Activated T-cell treated with anti-CD3 and anti-CD28 coated beads, Interleukin-2, amount 50 U/mL, for 24 hours (primary cell): ENCODE data around the gene TP53I3.

Experiments used
- DNase-seq: peaks from one replicate; pipeline ENCODE4 v3.0.0-alpha.2; 2020
- H3K27ac Mint-ChIP-seq: 2 replicates; pipeline ENCODE4 v1.8.0; 2020; ENCODE audit warnings: mild to moderate bottlenecking, mixed read lengths
- H3K27me3 Mint-ChIP-seq: 2 replicates; pipeline ENCODE4 v1.8.0; 2020; ENCODE audit warnings: mixed read lengths
- H3K36me3 Mint-ChIP-seq: 2 replicates; pipeline ENCODE4 v1.8.0; 2020; ENCODE audit warnings: low read depth, mixed read lengths
- H3K4me1 Mint-ChIP-seq: 2 replicates; pipeline ENCODE4 v1.8.0; 2020; ENCODE audit warnings: low read depth, mixed read lengths
- H3K4me3 Mint-ChIP-seq: 2 replicates; pipeline ENCODE4 v1.8.0; 2020; ENCODE audit warnings: mild to moderate bottlenecking, moderate library complexity, mixed read lengths
- H3K9me3 Mint-ChIP-seq: 2 replicates; pipeline ENCODE4 v1.8.0; 2020; ENCODE audit warnings: mixed read lengths

TP53I3 gene

GRCh38 chr2:24082787-24083566 is 1.7 kb downstream of the TP53I3 start:
- Mint-ChIP-seq H3K9me3 (no peaks in the 10 kb centered on the region), H3K4me1 (peaks cover 18% of the 10 kb centered on the region), H3K36me3 (peaks cover 14% of the 10 kb centered on the region), H3K4me3 (peak overlapping the region; percentile 84), H3K27me3 (no peaks in the 10 kb centered on the region), H3K27ac (peak overlapping the region; percentile 84)
- no peak for DNase-seq

- Mint-ChIP-seq H3K9me3 (no peaks in the 10 kb centered on the region), H3K4me3 (no peak overlapping the region), H3K27me3 (no peaks in the 10 kb centered on the region), H3K27ac (no peak overlapping the region), H3K36me3 (peaks cover 17% of the 10 kb centered on the region), H3K4me1 (peaks cover 26% of the 10 kb centered on the region)
- DNase-seq = no peak
Observed at GRCh38 chr2:24080701-24081100, 3.9 kb downstream of the TP53I3 start.

GRCh38 chr2:24077879-24078278 is 6.8 kb downstream of the TP53I3 start:
- Mint-ChIP-seq H3K36me3 (peaks cover 42% of the 10 kb centered on the region), H3K27ac (peak overlapping the region; percentile 71), H3K4me1 (peaks cover 34% of the 10 kb centered on the region), H3K4me3 (peak overlapping the region; percentile 98), H3K27me3 (no peaks in the 10 kb centered on the region), H3K9me3 (no peaks in the 10 kb centered on the region)
- no peak for DNase-seq

GRCh38 chr2:24077535-24077877 is 7.1 kb downstream of the TP53I3 start:
- Mint-ChIP-seq H3K9me3 (no peaks in the 10 kb centered on the region), H3K4me3 (peak overlapping the region; percentile 98), H3K36me3 (peaks cover 42% of the 10 kb centered on the region), H3K4me1 (peaks cover 37% of the 10 kb centered on the region), H3K27ac (peak overlapping the region; percentile 71), H3K27me3 (no peaks in the 10 kb centered on the region)
- DNase-seq = no peak

GRCh38 chr2:24076849-24077534 is 7.6 kb downstream of the TP53I3 start:
- Mint-ChIP-seq H3K4me3 (peak overlapping the region; percentile 98), H3K36me3 (peaks cover 42% of the 10 kb centered on the region), H3K4me1 (peaks cover 41% of the 10 kb centered on the region), H3K27ac (peak overlapping the region; percentile 97), H3K27me3 (no peaks in the 10 kb centered on the region), H3K9me3 (no peaks in the 10 kb centered on the region)
- DNase-seq = no peak

- peaks cover 48% of the 10 kb centered on the region for H3K36me3 Mint-ChIP-seq
Observed at GRCh38 chr2:24075915-24076848, 8.5 kb downstream of the TP53I3 start, which contains the start of gene SF3B6. Gene SF3B6, minus strand, starts transcription at chr2:24076326. Its CDS starts 97 bp downstream, at chr2:24076229.

GRCh38 chr2:24075259-24075658 is 9.4 kb downstream of the TP53I3 start:
- DNase-seq = no peak
- Mint-ChIP-seq H3K4me1 (peaks cover 46% of the 10 kb centered on the region), H3K27ac (peak overlapping the region; percentile 97), H3K36me3 (peaks cover 50% of the 10 kb centered on the region), H3K4me3 (peak overlapping the region; percentile 98), H3K9me3 (no peaks in the 10 kb centered on the region), H3K27me3 (no peaks in the 10 kb centered on the region)

More at GRCh38 chr2:24075915-24076848, 8.5 kb downstream of the TP53I3 start, which contains the start of gene SF3B6:
- Mint-ChIP-seq H3K4me3 (peak within 1 kb of the TSS; percentile 98), H3K27ac (peak within 1 kb of the TSS; percentile 97), H3K27me3 (no peaks in the 10 kb centered on the region), H3K4me1 (peaks cover 46% of the 10 kb centered on the region), H3K9me3 (no peaks in the 10 kb centered on the region)
- peak; percentile 99 for DNase-seq

- Mint-ChIP-seq H3K27me3 (no peaks in the 10 kb centered on the region), H3K4me3 (peak overlapping the region; percentile 98), H3K9me3 (no peaks in the 10 kb centered on the region), H3K4me1 (peaks cover 46% of the 10 kb centered on the region), H3K27ac (peak overlapping the region; percentile 85), H3K36me3 (peaks cover 64% of the 10 kb centered on the region)
- no peak for DNase-seq
Observed at GRCh38 chr2:24073816-24074215, 10.8 kb downstream of the TP53I3 start.

- H3K27me3 Mint-ChIP-seq = no peaks in the 10 kb centered on the region
- peaks cover 80% of the 10 kb centered on the region for H3K36me3 Mint-ChIP-seq
- no peaks in the 10 kb centered on the region for H3K9me3 Mint-ChIP-seq
- H3K27ac Mint-ChIP-seq = peak overlapping the region; percentile 79
- peaks cover 39% of the 10 kb centered on the region for H3K4me1 Mint-ChIP-seq
- H3K4me3 Mint-ChIP-seq = no peak overlapping the region
- no peak for DNase-seq
Observed at GRCh38 chr2:24072259-24072658, 12.4 kb downstream of the TP53I3 start.

- peaks cover 46% of the 10 kb centered on the region for H3K36me3 Mint-ChIP-seq
- no peaks in the 10 kb centered on the region for H3K9me3 Mint-ChIP-seq
- no peak overlapping the region for H3K4me3 Mint-ChIP-seq
- H3K27me3 Mint-ChIP-seq = no peaks in the 10 kb centered on the region
- H3K27ac Mint-ChIP-seq = peak overlapping the region; percentile 1
- DNase-seq = no peak
- H3K4me1 Mint-ChIP-seq = peaks cover 13% of the 10 kb centered on the region
Observed at GRCh38 chr2:24065341-24065740, 19.3 kb downstream of the TP53I3 start.

- Mint-ChIP-seq H3K27me3 (no peaks in the 10 kb centered on the region), H3K4me1 (peaks cover 4% of the 10 kb centered on the region), H3K36me3 (no peaks in the 10 kb centered on the region), H3K4me3 (no peak overlapping the region), H3K27ac (no peak overlapping the region), H3K9me3 (no peaks in the 10 kb centered on the region)
- no peak for DNase-seq
Observed at GRCh38 chr2:24058564-24059271, 25.9 kb downstream of the TP53I3 start.

- no peaks in the 10 kb centered on the region for H3K9me3 Mint-ChIP-seq
- H3K27me3 Mint-ChIP-seq = peaks cover 2% of the 10 kb centered on the region
- H3K4me3 Mint-ChIP-seq = no peak overlapping the region
- H3K27ac Mint-ChIP-seq = no peak overlapping the region
- H3K36me3 Mint-ChIP-seq = no peaks in the 10 kb centered on the region
- H3K4me1 Mint-ChIP-seq = peaks cover 3% of the 10 kb centered on the region
- no peak for DNase-seq
Observed at GRCh38 chr2:24055750-24056149, 28.9 kb downstream of the TP53I3 start.

- H3K9me3 Mint-ChIP-seq = no peaks in the 10 kb centered on the region
- no peaks in the 10 kb centered on the region for H3K4me1 Mint-ChIP-seq
- no peak for DNase-seq
- H3K4me3 Mint-ChIP-seq = no peak overlapping the region
- H3K36me3 Mint-ChIP-seq = no peaks in the 10 kb centered on the region
- H3K27me3 Mint-ChIP-seq = peaks cover 2% of the 10 kb centered on the region
- no peak overlapping the region for H3K27ac Mint-ChIP-seq
Observed at GRCh38 chr2:24054366-24055010, 30.1 kb downstream of the TP53I3 start.
